ENCODE data around the gene PDC. TPM values are rescaled to one million over a fixed set of nuclear protein-coding genes. Genes with fewer than 3 reads are reported as not detected.
"Not testable (repeated sequence)": the region's sequence is repeated elsewhere in the genome, so short reads cannot be mapped to it uniquely, and the experiment has no call there.

Gene PDC
- total RNA-seq, 1 experiment from 2014 or later: not detected

GRCh38 chr1:186465946-186466345, 5.0 kb upstream of the PDC start:
- no peak for DNase-seq (ENCODE audit: low read depth)

DNA sequence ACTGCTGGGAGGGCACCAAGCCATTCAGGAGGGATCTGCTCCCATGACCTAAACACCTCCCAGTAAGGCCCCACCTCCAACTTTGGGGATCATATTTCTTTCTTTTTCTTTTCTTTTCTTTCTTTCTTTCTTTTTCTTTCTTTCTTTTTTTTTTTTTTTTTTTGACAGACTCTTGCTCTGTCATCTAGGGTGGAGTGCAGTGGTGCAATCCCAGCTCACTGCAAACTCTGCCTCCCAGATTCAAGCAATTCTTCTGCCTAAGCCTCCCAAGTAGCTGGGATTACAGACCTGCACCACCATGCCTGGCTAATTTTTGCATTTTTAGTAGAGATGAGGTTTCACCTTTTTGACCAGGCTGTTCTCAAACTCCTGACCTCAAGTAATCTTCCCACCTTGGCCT, 4.6 kb upstream of the PDC start:
- not testable (repeated sequence) for DNase-seq (ENCODE audit: low read depth)

- DNase-seq (ENCODE audit: low read depth): no peak
Observed at GRCh38 chr1:186463926-186464325, 3.0 kb upstream of the PDC start.

- DNase-seq (ENCODE audit: low read depth): no peak
Observed at GRCh38 chr1:186463511-186463910, 2.6 kb upstream of the PDC start.

DNA sequence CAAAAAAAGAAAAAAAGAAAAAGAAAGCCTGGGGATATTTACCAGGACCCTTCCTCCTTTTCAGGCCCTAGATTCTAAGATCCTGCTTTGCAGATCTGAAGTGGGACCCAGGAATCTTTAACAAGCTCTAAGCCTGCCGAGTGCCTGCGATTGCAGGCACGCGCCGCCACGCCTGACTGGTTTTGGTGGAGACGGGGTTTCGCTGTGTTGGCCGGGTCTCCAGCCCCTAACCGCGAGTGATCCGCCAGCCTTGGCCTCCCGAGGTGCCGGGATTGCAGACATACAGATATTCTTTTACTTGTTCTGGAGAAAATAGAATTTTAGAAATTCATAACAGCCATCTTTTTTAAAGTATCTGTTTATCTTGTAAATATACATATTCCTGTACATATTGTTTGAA, 1.8 kb downstream of the PDC start:
- DNase-seq (ENCODE audit: low read depth): not testable (repeated sequence)

- no peak for DNase-seq (ENCODE audit: low read depth)
Observed at GRCh38 chr1:186456729-186457255, 4.1 kb downstream of the PDC start.

DNA sequence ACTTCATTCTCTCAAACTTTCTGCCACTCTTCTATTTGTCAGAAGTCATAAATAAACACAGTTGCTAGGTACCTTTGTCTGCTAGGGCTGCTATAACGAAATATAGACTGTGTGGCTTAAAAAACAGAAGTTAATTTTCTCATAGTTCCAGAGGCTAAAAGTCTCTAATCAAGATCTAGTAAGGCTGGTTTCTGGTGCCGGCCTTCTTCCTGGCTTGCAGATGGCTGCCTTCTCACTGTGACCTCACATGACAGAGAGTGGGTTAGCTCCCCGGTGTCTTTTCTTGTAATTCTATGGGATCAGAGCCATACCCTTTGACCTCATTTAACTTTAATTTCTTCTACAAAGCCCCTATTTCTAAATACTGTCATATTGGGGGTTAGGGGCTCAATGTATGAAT, 5.9 kb downstream of the PDC start:
- DNase-seq (ENCODE audit: low read depth): no peak

- no peak for DNase-seq (ENCODE audit: low read depth)
Observed at GRCh38 chr1:186446152-186446551, 14.8 kb downstream of the PDC start.

DNA sequence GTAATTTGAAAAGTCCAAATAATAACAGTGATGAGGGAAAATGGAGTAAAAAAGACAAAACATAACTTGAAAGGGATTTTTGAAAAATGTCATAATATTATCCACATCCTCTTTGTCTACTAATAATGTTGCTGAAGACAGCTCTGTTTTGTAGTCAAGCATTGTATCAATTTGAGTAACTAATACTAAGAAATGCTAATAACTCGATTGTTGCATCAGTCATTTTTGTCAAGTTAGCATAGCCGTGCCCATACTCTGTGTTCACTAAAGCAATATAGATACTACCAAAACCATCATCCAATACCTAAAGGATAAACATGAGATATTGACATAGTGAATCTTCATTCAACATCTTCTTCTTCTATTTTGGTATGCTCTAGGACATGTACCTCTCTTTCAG, 17.3 kb downstream of the PDC start:
- no peak for DNase-seq (ENCODE audit: low read depth)

DNA sequence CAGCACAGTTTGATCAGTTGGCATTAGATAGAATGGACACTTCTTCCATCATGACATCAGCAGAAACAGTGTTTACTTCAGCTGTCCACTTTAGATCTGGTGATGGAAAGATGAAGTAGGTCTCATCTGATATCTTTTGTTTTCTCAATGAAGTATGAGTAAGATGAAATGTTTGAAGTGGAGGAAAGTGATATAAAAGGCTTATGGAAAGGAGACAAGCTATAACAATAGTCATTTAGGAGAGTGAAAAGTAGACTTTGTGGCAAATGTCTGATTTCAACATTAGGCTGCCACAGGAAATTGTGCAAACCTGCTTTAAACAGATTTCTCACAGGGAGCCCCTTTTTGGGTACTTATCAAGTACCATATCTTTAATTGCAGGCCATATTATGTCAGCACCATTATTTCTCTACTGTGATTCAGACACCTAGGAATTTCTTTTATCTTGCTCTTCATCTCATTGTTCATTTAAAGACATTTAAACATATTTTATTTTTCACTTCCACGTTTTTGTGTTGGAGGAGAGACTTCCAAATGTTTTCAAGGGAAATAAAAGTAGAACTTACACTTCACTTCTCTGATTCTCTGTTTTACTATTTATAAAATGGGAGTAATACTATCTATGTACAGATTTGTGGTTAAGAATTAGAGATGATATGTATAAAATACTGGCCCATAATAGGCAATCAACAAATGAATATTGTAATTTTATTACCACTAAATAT, 18.1 kb downstream of the PDC start:
- peak; percentile 50 for DNase-seq (ENCODE audit: low read depth)

DNA sequence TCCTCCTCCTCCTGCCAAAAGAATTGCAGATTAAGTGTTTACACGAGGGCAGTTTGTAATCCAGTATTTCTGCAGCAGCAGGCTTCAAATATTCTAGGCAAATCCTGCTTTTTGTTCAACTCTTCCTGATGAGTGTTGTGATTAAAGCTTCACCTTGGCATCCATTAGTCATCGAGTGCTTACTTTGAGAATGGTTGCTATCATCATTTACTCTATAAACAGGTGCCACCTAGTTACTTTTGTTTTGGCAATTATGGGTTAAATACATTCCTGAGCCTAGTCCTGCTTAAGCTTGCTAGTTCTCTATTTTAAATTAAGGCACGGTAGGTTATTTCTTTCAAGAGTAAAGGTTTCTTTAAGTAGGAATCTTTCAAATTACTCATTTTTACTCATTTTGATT, 20.3 kb downstream of the PDC start:
- DNase-seq (ENCODE audit: low read depth): peak; percentile 19

- DNase-seq (ENCODE audit: low read depth): no peak
Observed at GRCh38 chr1:186438567-186438966, 22.3 kb downstream of the PDC start.

- DNase-seq (ENCODE audit: low read depth): no peak
Observed at GRCh38 chr1:186435336-186435735, 25.6 kb downstream of the PDC start.

- DNase-seq (ENCODE audit: low read depth): no peak
Observed at GRCh38 chr1:186429017-186429416, 31.9 kb downstream of the PDC start.

GRCh38 chr1:186426118-186426517, 34.8 kb downstream of the PDC start:
- DNase-seq (ENCODE audit: low read depth): no peak

DNA sequence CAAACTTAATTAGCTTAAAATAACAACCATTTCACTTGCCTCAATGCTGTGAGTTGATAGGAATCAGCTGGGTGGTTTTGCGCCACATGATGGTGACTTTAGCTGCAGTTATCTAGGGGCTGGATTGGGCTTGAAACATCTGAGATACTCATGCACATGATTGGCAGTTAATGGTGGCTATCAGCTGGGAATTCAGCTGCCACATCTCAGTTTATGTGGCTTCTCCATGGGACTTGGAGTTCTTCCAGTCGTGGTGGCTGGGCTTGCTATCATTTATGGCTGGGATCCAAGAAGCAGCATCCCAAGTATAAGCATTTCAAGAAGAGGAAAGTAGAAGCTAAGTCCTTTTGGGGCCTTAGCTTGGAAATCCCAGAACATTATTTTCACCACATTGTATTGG, 36.4 kb downstream of the PDC start:
- no peak for DNase-seq (ENCODE audit: low read depth)

DNA sequence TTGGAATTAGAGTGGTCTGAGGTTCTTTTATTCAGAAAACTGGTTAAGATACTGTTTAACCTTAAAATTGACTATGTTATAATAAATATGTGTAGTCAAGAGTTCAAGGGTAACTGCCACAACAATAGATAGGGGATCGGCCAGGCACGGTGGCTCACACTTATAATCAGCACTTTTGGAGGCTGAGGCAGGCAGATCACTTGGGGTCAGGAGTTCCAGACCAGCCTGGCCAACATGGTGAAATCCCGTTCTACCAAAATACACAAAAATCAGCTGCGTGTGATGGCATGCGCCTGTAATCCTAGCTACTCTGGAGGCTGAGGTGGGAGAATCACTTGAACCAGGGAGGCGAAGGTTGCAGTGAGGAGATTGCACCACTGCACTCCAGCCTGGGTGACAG, 39.5 kb downstream of the PDC start:
- no peak for DNase-seq (ENCODE audit: low read depth)

DNA sequence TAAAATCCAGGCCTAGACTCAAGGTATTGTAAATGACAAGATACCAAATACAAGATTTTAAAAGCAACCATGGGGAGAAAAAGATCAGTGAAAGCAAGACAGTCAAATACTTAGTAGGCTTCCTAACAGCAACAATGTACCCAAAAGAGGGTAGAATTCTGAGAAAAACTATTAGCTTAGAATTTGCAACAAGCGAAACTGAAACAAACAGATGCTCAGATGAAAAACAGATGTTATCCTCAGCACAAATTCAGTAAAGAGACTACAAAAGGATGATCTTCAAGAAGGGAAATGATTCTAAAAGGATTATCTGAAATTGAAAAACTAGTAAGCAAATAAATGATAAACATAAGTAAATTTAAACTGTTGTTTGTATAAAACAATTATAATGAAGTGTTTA, 40.0 kb downstream of the PDC start:
- no peak for DNase-seq (ENCODE audit: low read depth)

DNA sequence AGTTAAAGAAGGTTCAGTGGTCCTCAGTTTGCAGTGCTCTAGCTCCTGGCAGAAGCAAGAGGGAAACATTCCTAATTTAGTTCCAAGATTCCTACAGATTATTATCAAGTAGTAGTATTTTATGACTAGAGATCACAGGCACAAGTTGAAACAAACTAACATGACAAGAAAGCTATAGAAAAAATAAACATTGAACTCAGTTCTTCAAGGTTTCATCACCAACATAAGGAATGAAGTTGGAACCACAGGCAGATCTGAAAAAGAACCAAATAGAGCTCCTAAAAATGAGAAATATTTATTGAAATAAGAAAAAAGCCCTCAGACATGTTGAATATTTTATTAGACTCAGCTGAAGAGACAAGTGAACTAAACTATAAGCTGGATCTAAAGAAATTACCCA, 40.6 kb downstream of the PDC start:
- no peak for DNase-seq (ENCODE audit: low read depth)

DNA sequence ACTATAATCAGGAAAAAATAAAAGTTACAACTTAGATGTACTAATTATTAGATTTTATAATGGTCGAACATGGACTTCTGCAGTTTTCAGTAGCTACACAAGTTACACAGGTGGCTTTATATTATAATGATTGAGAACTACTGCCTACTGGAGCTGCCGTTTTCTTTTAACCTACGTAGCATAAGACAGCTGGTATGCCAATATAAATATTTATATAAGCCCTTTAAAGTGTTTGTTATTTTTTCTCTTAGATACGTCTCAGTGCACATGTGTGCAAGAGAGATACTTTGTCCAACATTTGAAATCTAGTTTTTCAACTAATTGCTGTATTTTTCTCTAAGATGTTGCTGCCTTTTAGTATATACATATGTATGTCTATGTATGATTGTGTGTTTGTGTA, 42.4 kb downstream of the PDC start:
- DNase-seq (ENCODE audit: low read depth): no peak

- DNase-seq (ENCODE audit: low read depth): no peak
Observed at GRCh38 chr1:186413319-186413718, 47.6 kb downstream of the PDC start.

DNA sequence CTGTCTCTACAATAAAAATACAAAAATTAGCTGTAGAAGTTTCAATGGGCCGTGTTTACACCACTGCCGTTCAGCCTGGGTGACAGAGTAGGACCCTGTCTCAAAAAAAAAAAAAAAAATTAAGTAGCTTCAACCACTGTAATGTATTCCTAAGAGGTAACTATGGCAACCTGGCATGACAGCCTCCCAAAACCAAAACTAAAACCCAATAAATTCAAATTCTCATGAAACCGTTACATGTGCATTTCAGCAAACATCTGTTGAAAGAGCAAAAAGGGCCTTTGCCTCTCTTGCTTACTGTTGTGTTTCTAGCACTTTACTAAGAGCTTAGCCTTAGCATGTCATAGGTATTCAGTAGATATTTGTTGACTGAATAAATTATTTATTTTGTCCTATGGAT, 51.8 kb downstream of the PDC start:
- DNase-seq (ENCODE audit: low read depth): no peak

GRCh38 chr1:186404454-186405051, 56.4 kb downstream of the PDC start:
- DNase-seq (ENCODE audit: low read depth): peak; percentile 8

- DNase-seq (ENCODE audit: low read depth): no peak
Observed at GRCh38 chr1:186403632-186404031, 57.3 kb downstream of the PDC start.

Measured in Daoy (cell line).